Gastrocnemius medialis (tissue), 4 donors: ENCODE measurements around the gene RANBP17.

Source experiments
- CTCF ChIP-seq, 5 experiments: fragments of 450-650 bp in 3 of 5; fragments of 200-600 bp in 2 of 5; sonication (generic) in 2 of 5; IDR thresholded peaks in 4 of 5; conservative IDR thresholded peaks in 1 of 5; 1 replicate in 4 of 5; 2 replicates in 1 of 5; pipeline ENCODE4 v1.5.1; 2016 to 2019; ENCODE audit warnings: antibody characterized with exemption in 5 of 5, mild to moderate bottlenecking in 3 of 5, moderate library complexity in 3 of 5
- POLR2A ChIP-seq, 2 donors: fragments of 450-650 bp; IDR thresholded peaks; one replicate each; pipeline ENCODE4 v1.6.1; 2017; ENCODE audit warnings: antibody characterized with exemption in 2 of 2, mild to moderate bottlenecking in 2 of 2, moderate library complexity in 2 of 2

- TF ChIP-seq POLR2A (IDR thresholded peaks at IDR 0.05), result no peak
- peak in 2 of 5 experiments; percentile 34 to 35 for TF ChIP-seq CTCF (IDR thresholded peaks at IDR 0.05 in 4 of 5, conservative IDR thresholded peaks at IDR 0.05 in 1 of 5)
Observed at GRCh38 chr5:171207256-171207847, 345.5 kb downstream of the RANBP17 start.
